VCaP (cell line): ENCODE results near the gene CS.
A peak's percentile ranks its signal among the peaks of the same experiment; 100 is the strongest.
"Not testable (repeated sequence)": the region's sequence is repeated elsewhere in the genome, so short reads cannot be mapped to it uniquely, and the experiment has no call there.

Experiments
- H3K27ac ChIP-seq: fragments of 450-650 bp; 2 replicates; pipeline ENCODE4 v1.5.1; 2017
- TF ChIP-seq, protein P1 (sequence below): fragments of 450-650 bp; conservative IDR thresholded peaks from 2 replicates; pipeline ENCODE4 v1.5.1; 2017; ENCODE audit warnings: mild to moderate bottlenecking, moderate library complexity

Gene CS

DNA sequence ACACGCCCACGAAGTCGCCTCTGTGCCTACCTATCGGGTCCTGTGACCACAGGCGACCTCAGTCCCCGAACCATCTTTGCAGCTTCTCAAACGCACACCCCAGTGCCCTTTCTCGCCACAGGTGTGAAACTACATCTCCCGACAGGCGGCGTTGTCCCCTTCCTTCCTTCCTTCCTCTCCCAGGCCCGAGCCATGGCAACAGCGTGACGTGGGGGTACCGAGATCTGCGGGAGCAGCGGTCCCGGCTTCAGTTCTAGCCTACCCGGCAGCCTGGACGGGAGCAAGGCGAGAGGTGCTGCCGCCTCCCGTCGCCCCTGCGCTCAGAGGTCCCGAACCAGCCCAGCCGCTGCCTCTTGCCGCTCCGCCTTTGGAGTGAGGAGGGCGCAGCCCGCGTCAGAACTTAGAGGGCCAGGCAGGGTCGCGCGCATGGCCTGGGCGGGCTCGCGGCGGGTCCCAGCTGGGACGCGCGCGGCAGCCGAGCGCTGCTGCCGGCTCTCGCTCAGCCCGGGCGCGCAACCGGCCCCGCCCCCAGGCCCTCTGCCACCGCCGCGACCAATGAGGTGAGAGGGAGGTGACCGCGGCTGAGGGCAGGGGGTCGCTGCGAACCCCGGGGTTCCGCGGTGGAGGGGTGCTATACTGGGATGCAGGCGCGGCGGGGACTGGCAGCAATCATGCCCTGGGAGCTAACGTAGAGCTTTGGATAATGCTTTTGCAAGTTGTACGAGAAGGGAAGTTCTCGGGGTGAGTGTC, 33.3 kb downstream of the CS start, which contains the start of gene COQ10A:
TSS of gene COQ10A (plus strand) at position 250 of the 750 bp plus-strand sequence. CDS start at position 427, 177 bp downstream.
- TF ChIP-seq, protein P1, sequence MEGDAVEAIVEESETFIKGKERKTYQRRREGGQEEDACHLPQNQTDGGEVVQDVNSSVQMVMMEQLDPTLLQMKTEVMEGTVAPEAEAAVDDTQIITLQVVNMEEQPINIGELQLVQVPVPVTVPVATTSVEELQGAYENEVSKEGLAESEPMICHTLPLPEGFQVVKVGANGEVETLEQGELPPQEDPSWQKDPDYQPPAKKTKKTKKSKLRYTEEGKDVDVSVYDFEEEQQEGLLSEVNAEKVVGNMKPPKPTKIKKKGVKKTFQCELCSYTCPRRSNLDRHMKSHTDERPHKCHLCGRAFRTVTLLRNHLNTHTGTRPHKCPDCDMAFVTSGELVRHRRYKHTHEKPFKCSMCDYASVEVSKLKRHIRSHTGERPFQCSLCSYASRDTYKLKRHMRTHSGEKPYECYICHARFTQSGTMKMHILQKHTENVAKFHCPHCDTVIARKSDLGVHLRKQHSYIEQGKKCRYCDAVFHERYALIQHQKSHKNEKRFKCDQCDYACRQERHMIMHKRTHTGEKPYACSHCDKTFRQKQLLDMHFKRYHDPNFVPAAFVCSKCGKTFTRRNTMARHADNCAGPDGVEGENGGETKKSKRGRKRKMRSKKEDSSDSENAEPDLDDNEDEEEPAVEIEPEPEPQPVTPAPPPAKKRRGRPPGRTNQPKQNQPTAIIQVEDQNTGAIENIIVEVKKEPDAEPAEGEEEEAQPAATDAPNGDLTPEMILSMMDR: peak; percentile 70
- H3K27ac ChIP-seq: peak within 1 kb of the TSS; percentile 79

DNA sequence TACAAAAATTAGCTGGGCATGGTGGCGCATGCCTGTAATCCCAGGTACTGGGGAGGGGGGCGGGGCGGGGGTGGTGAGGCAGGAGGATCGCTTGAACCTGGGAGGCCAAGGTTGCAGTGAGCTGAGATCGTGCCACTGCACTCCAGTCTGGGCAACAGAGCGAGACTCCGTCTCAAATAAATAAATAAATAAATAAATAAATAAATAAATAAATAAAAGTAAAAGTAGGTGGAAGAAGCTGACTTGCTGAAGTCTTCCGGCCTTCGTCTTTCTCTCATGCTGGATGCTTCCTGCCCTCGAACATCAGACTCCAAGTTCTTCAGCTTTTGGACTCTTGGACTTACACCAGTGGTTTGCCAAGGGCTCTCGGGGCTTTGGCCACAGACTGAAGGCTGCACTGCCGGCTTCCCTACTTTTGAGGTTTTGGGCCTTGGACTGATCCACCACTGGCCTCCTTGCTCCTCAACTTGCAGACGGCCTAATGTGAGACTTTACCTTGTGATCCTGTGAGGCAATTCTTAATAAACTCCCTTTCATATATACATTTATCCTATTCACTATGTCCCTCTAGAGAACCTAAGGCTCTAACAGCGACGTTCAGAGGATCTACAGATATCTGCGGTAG, 34.0 kb downstream of the CS start:
- H3K27ac ChIP-seq: peak overlapping the region; percentile 79

DNA sequence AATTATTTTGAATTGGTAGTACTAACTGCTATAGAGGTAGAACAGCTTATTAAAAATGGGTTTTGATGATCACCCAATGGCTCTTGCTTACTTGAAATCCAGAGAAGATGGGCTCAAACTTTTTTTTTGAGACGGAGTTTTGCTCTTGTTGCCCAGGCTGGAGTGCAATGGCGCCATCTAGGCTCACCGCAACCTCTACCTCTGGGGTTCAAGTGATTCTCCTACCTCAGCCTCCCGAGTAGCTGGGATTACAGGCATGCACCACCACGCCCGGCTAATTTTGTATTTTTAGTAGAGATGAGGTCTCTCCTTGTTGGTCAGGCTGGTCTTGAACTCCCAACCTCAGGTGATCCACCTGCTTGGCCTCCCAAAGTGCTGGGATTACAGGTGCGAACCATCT, 37.2 kb downstream of the CS start:
- H3K27ac ChIP-seq: not testable (repeated sequence)

DNA sequence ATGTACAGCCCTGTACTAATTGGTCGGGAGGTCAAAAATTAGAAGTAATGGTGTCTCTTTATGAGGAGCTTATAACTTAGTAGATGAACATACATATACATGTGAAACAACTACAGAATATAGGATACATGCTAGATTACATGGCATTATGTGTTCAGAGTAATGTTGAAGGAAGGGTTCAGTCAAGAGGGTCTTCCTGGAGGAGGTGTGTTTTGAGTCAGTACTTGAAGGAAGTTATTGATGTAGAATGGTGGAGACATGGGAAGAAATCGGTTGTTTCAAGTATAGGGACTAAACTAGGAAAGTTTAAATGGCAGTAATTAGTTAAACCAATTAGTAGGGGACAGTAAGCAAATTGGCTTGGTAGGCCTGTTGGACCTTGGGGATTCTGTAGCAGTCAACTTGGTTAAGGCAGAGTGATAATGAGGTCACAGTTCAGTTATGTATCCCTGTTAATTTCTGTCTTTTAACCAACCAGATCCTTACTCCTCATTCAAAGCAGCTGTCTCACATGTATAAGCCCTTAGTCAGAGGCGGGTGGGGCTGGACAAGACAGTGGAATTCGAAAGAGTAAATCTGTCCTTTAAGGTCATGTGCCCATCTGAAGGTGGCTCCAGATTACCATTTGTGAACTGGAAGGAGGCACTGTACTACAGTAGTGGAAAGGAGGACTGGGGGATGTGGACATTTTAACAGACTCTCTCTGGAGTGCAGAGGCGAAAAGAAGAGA, 38.5 kb downstream of the CS start:
- H3K27ac ChIP-seq: no peak overlapping the region
- TF ChIP-seq, protein P1: no peak

DNA sequence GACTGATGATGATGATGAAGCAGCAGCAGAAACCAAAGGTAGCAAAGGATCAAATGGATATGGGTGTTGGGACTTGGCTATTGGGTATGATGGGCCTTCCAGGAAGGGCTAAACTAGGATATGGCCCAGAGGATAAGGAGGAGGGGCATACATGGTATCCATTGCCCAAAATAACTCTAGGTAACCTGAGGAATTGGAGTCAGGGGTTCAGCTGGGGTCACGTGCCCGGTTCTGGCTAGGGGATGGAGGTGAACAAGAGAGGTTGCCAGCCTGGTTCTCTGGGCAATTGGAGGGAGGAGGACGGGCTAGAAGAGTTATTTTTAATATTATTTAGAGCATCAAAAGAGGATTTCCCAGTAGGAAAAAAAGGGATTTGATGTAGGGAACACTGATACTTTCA, 39.2 kb downstream of the CS start:
- H3K27ac ChIP-seq: no peak overlapping the region
- TF ChIP-seq, protein P1: no peak

DNA sequence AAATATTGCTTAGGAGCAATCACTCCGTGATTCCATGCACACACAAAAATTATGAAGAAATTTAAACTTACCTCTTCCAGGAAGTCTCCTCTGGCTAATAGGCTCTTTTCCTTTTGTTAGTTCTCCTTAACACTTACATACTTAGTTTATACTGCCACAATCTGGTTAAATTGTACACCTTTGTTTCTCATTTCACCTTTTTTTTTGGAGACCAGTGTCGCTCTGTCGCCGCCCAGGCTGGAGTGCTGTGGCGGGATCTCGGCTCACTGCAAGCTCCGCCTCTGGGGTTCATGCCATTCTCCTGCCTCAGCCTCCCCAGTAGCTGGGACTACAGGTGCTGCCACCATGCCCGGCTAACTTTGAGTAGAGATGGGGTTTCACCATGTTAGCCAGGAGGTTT, 39.8 kb downstream of the CS start:
- TF ChIP-seq, protein P1: no peak
- H3K27ac ChIP-seq: no peak overlapping the region

DNA sequence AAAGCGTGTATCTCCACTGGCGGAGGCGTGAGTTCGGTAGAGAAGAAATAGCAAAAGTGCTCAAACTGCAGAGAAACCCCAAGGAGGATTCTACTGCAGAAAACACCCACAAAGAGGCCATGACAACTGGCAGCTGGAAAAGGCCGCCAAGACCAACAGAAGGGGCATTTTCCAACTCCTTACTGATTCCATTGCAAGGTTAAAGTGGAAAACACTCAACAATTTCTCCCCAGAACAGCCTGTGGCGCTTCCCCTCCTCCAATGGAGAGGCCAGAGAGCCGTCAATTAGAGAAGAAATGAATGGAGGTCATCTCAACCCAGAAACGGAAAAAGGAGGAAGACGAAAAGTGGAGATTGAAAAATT, 41.3 kb downstream of the CS start:
- H3K27ac ChIP-seq: peak overlapping the region; percentile 87
- TF ChIP-seq, protein P1: no peak

DNA sequence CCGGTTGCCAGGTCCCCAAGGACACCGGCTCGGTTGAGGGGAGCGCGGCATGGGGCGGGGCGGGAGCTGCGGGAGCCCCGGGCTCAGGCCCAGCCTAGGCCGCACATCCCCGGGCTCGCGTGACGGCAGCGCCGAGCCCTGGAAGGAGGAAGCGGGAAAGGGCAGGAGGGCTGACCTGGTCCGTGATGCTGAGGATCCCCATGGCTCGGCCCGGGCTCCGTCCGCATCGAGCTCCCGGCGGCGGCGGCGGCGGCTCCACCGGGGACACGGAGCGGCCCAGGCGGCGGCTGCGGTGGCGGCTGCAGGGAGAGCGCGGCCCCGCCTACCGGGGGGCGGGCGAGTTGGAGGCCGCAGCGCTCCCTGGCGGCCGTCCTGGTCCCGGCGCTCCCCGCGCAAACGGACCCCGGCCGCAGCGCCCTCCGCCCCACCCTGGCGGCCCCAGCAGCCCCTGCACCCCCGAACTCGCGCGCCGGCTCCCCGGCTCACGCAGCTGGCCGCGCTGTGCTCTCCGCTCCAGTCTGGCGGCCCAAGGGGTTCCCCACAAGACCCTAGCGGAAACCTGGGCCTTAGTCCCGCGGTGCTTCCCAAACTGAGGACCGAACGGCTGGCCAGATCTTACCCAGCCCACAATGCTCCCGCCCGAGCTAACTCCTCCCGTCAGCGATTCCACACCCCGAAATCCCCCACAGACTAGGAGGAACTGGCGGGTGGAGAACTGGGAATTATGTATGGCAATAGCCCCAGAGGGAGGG, 41.9 kb downstream of the CS start, which contains the start of gene ANKRD52:
TSS of gene ANKRD52 (minus strand) at position 317 of the 752 bp plus-strand sequence. CDS start at position 202, 115 bp downstream.
- peak within 1 kb of the TSS; percentile 87 for H3K27ac ChIP-seq
- TF ChIP-seq, protein P1: peak; percentile 95
